B cell (primary cell): Measurements from ENCODE around the gene MYMX. TPM values are rescaled to one million over a fixed set of nuclear protein-coding genes. Genes with fewer than 3 reads are reported as not detected.
"Not testable (repeated sequence)": the region's sequence is repeated elsewhere in the genome, so short reads cannot be mapped to it uniquely, and the experiment has no call there.

Experiments used
- ATAC-seq: fragments of 200-7000 bp; cut with Tn5 transposase; one replicate; pipeline ENCODE4 v1.10.0; 2021; ENCODE audit warnings: low read depth, mild to moderate bottlenecking, moderate number of reproducible peaks, moderate library complexity
- CTCF ChIA-PET: fragments of 350-600 bp; sonication (Branson Sonifier 250); formaldehyde crosslinking; loops from one replicate; lab custom pipeline; 2021; ENCODE audit warnings: antibody characterized with exemption, inconsistent platforms; lab: Charles Lee
- POLR2A ChIA-PET: fragments of 350-600 bp; sonication (Branson Sonifier 250); formaldehyde crosslinking; loops from one replicate; lab custom pipeline; 2021; ENCODE audit warnings: antibody characterized with exemption; lab: Charles Lee
- DNase-seq: peaks from one replicate; pipeline ENCODE4 v3.0.0; 2013
- H2AFZ ChIP-seq: 2 replicates; pipeline ENCODE4 v1.6.1; 2012; ENCODE audit warnings: mild to moderate bottlenecking, low read depth, low read length; ENCODE audit not compliant: insufficient read depth, poor library complexity, severe bottlenecking
- H3K27ac ChIP-seq, 2 donors: 1 replicate in 1 of 2; 2 replicates in 1 of 2; pipeline ENCODE4 v1.5.1; 2012 to 2013; ENCODE audit warnings: low read length in 2 of 2, mild to moderate bottlenecking in 2 of 2, moderate library complexity in 1 of 2
- H3K27me3 ChIP-seq, 4 experiments: fragments of 200-600 bp in 1 of 4; sonication (generic) in 1 of 4; replicated peaks in 1 of 4; 1 replicate in 2 of 4; 2 replicates in 2 of 4; pipeline versions ENCODE4 v1.6.1 to v1.7.0; 2013 to 2016; ENCODE audit warnings: low read length in 3 of 4, mild to moderate bottlenecking in 2 of 4, mixed read lengths in 1 of 4, moderate library complexity in 1 of 4; ENCODE audit not compliant: insufficient read depth in 4 of 4, control insufficient read depth in 3 of 4; ENCODE audit errors: control extremely low read depth in 1 of 4
- H3K36me3 ChIP-seq, 2 experiments: replicated peaks in 1 of 2; 1 replicate in 1 of 2; 2 replicates in 1 of 2; pipeline versions ENCODE4 v1.6.1 to v1.7.1; 2013; ENCODE audit warnings: low read length in 1 of 2; ENCODE audit not compliant: insufficient read depth in 2 of 2, control insufficient read depth in 1 of 2; ENCODE audit errors: control extremely low read depth in 1 of 2, extremely low read depth in 1 of 2
- H3K4me1 ChIP-seq, 2 donors: fragments of 200-600 bp in 1 of 2; sonication (generic) in 1 of 2; 1 replicate in 1 of 2; 2 replicates in 1 of 2; pipeline versions ENCODE4 v1.5.1 to v1.6.1; 2013 to 2017; ENCODE audit warnings: low read length in 2 of 2; ENCODE audit not compliant: control insufficient read depth in 2 of 2, insufficient read depth in 2 of 2
- H3K4me2 ChIP-seq: replicated peaks from 2 replicates; pipeline ENCODE3; 2012; ENCODE audit warnings: mild to moderate bottlenecking, low read depth, low read length; ENCODE audit not compliant: poor library complexity, severe bottlenecking
- H3K4me3 ChIP-seq, 5 experiments: fragments of 200-600 bp in 1 of 5; sonication (generic) in 1 of 5; 1 replicate in 3 of 5; 2 replicates in 2 of 5; pipeline versions ENCODE4 v1.5.1 to v1.7.0; 2011 to 2016; ENCODE audit warnings: low read length in 4 of 5, mild to moderate bottlenecking in 4 of 5, low read depth in 2 of 5, control low read depth in 1 of 5, moderate library complexity in 1 of 5; ENCODE audit not compliant: insufficient read depth in 1 of 5; ENCODE audit errors: control extremely low read depth in 1 of 5, extremely low read depth in 1 of 5
- H3K79me2 ChIP-seq: fragments of 200-600 bp; sonication (generic); one replicate; pipeline ENCODE4 v1.6.0; 2016; ENCODE audit warnings: low read length; ENCODE audit not compliant: control insufficient read depth, insufficient read depth
- H3K9ac ChIP-seq: fragments of 200-600 bp; sonication (generic); 2 replicates; pipeline ENCODE4 v1.6.1; 2017; ENCODE audit warnings: mild to moderate bottlenecking, low read length, moderate library complexity
- H3K9me3 ChIP-seq, 3 donors: one replicate each; pipeline versions ENCODE4 v1.6.1 to v1.7.1; 2013; ENCODE audit warnings: low read length in 2 of 3; ENCODE audit not compliant: control insufficient read depth in 2 of 3, insufficient read depth in 1 of 3; ENCODE audit errors: control extremely low read depth in 1 of 3
- H4K20me1 ChIP-seq: 2 replicates; pipeline ENCODE4 v1.6.0; 2012; ENCODE audit warnings: mild to moderate bottlenecking, low read length; ENCODE audit not compliant: insufficient read depth, control insufficient read depth, poor library complexity, severe bottlenecking
- H3K27ac Mint-ChIP-seq: one replicate; pipeline ENCODE4 v1.8.0; 2021; ENCODE audit warnings: mixed read lengths
- H3K27me3 Mint-ChIP-seq: one replicate; pipeline ENCODE4 v1.8.0; 2021; ENCODE audit warnings: mixed read lengths
- H3K4me1 Mint-ChIP-seq: one replicate; pipeline ENCODE4 v1.8.0; 2021; ENCODE audit warnings: mixed read lengths
- H3K4me3 Mint-ChIP-seq: one replicate; pipeline ENCODE4 v1.8.0; 2021; ENCODE audit warnings: mixed read lengths
- H3K9me3 Mint-ChIP-seq: one replicate; pipeline ENCODE4 v1.8.0; 2022; ENCODE audit warnings: mixed read lengths; ENCODE audit not compliant: insufficient read depth
- CTCF ChIP-seq: fragments of 200-600 bp; IDR thresholded peaks from one replicate; pipeline ENCODE4 v1.8.0; 2022; ENCODE audit warnings: antibody characterized with exemption, mild to moderate bottlenecking
- EZH2 ChIP-seq: IDR thresholded peaks from 2 replicates; pipeline ENCODE4 v1.6.1; 2012; ENCODE audit warnings: borderline replicate concordance, low read depth, mild to moderate bottlenecking, moderate library complexity, low read length; ENCODE audit not compliant: insufficient read depth, poor library complexity, severe bottlenecking
- WGBS: methylation state at CpG from one replicate; pipeline ENCODE4 v1.1.5; 2013; ENCODE audit warnings: missing lambda C conversion rate; ENCODE audit not compliant: insufficient coverage; 5-methylcytosine and 5-hydroxymethylcytosine counted together
- intact Hi-C: fragments of 100-400 bp; cut with micrococcal nuclease; formaldehyde crosslinking; loops from one replicate; pipeline ENCODE4 v1.10.0; 2022
- polyA plus RNA-seq: library from polyadenylated mRNA; depleted of rRNA; stranded (reverse); fragments of >200 nt; gene quantifications from 2 replicates; pipeline ENCODE4 v1.2.3, GENCODE V29; 2012
- total RNA-seq, 2 donors: library from RNA; stranded (reverse); fragments of 120-200 nt in 1 of 2; gene quantifications; 1 replicate in 1 of 2; 2 replicates in 1 of 2; pipeline versions ENCODE4 v1.2.3 to v1.2.4, GENCODE V29; 2013 to 2022

MYMX gene
- total and polyA plus RNA-seq, 2 donors (not counting 1 experiment from before 2014, with no cell fraction given), result not detected

GRCh38 chr6:44180886-44181285, 35.8 kb upstream of the MYMX start:
- WGBS, result 86% methylated on average over 2 of the region's 4 CpGs
- CTCF ChIA-PET, result interaction anchor here (1.0 to 1.6 kb wide), 4 partner anchors 23 to 157 kb away, joined by 3 to 4 read pairs (median 4); no protein-coding TSS in a partner anchor

GRCh38 chr6:44181784-44182183, 34.9 kb upstream of the MYMX start:
- peaks cover 13% of the 10 kb centered on the region for H3K27me3 Mint-ChIP-seq
- H3K9me3 ChIP-seq, H3K4me3 Mint-ChIP-seq, intact Hi-C loops, H3K27ac ChIP-seq, H3K4me1 ChIP-seq, H3K27ac Mint-ChIP-seq, H4K20me1 ChIP-seq, H3K36me3 ChIP-seq, DNase-seq, H3K27me3 ChIP-seq, H2AFZ ChIP-seq, H3K4me2 ChIP-seq, ATAC-seq, H3K9me3 Mint-ChIP-seq, H3K4me1 Mint-ChIP-seq, H3K4me3 ChIP-seq, H3K9ac ChIP-seq, POLR2A ChIA-PET, H3K79me2 ChIP-seq: not testable (repeated sequence)
- CTCF ChIA-PET, result interaction anchor here (1.2 to 1.3 kb wide), 2 partner anchors 9 to 27 kb away, joined by 3 to 4 read pairs; no protein-coding TSS in a partner anchor

More at GRCh38 chr6:44180886-44181285, 35.8 kb upstream of the MYMX start:
- intact Hi-C loops, result no loop called here
- peaks cover 10 to 13% of the 10 kb centered on the region in 2 donors for H3K4me1 ChIP-seq
- H4K20me1 ChIP-seq, result no peaks in the 10 kb centered on the region
- H3K36me3 ChIP-seq, result no peaks in the 10 kb centered on the region
- Mint-ChIP-seq H3K4me3 (no peak overlapping the region), H3K27ac (no peak overlapping the region), H3K4me1 (peaks cover 14% of the 10 kb centered on the region), H3K9me3 (no peaks in the 10 kb centered on the region), H3K27me3 (peaks cover 7% of the 10 kb centered on the region)
- H3K79me2 ChIP-seq, result no peaks in the 10 kb centered on the region
- peaks cover 0 to 17% (median 0%) of the 10 kb centered on the region in 4 experiments for H3K27me3 ChIP-seq
- no peak overlapping the region for H3K4me2 ChIP-seq
- H2AFZ ChIP-seq, result no peak overlapping the region
- TF ChIP-seq EZH2, result no peak
- no peak for TF ChIP-seq CTCF
- H3K9me3 ChIP-seq, result peaks cover 0 to 3% (median 0%) of the 10 kb centered on the region in 3 donors
- DNase-seq, result no peak
- H3K27ac ChIP-seq, result no peak overlapping the region
- ATAC-seq, result no peak
- H3K4me3 ChIP-seq, result no peak overlapping the region
- POLR2A ChIA-PET, result interaction anchor here (0.7 kb wide), 1 partner anchor 74 kb away, joined by 3 read pairs; no protein-coding TSS in a partner anchor
- no peak overlapping the region for H3K9ac ChIP-seq
